ENCODE data around the gene S100A12. TPM values are rescaled to one million over a fixed set of nuclear protein-coding genes. Genes with fewer than 3 reads are reported as not detected.

S100A12 gene
- total RNA-seq, 1 experiment from 2014 or later: not detected

DNA sequence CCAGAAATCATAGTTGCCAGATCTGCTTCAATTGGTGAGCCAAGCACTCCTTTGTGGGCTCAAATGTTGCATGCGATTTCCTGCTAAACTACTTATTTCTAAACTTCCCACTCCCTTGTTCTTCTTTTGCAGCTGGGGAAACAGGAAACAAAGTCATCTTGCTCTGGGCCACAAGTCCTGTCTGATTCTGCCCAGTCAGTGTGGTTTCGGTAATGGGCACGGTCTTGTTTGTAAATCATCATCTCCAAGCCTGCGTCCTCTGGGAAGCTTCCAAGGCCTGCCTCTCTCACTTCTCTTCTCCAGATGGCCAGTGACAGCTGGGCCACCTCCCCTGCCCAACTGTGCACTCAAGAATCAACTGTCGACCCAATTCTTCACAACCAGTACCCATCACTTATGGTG lies 11.1 kb upstream of the S100A12 start:
- no peak overlapping the region for H3K56ac ChIP-seq (ENCODE audit: insufficient read length, low read depth, low read length)
- H4K20me1 ChIP-seq (ENCODE audit: control insufficient read depth, insufficient read depth, insufficient read length): no peaks in the 10 kb centered on the region
- no peak overlapping the region for H2BK20ac ChIP-seq (ENCODE audit: low read depth, low read length, poor library complexity, severe bottlenecking)
- no peak overlapping the region for H3K14ac ChIP-seq (ENCODE audit: insufficient read depth, low read length)
- H4K5ac ChIP-seq (ENCODE audit: insufficient read length, low read depth, low read length): no peak overlapping the region
- no peak overlapping the region for H3K27ac ChIP-seq (ENCODE audit: insufficient read length, low read depth, low read length)
- H3K9ac ChIP-seq (ENCODE audit: extremely low read depth, insufficient read length, low read length): no peak overlapping the region
- no CpG with 5 or more reads among the region's 5 CpGs for WGBS (ENCODE audit: extremely low coverage, insufficient read length, low lambda C conversion rate)
- Mint-ChIP-seq H3K27me3 (ENCODE audit: low read depth) (peaks cover 16% of the 10 kb centered on the region), H3K27ac (peak overlapping the region in 1 of 3 experiments; percentile 36; a peak in 1 of 7 replicates), H3K4me3 (no peak overlapping the region), H3K36me3 (ENCODE audit: insufficient read depth in 1 of 3, low read depth in 3 of 3) (no peaks in the 10 kb centered on the region), H3K4me1 (no peaks in the 10 kb centered on the region), H3K9me3 (peaks cover 3 to 12% of the 10 kb centered on the region in 2 experiments; a peak in 2 of 5 replicates)
- no peak overlapping the region for H3T11ph ChIP-seq (ENCODE audit: low read length)
- no peak overlapping the region for H4K8ac ChIP-seq (replicated peaks; ENCODE audit: insufficient read length, low read depth, low read length)
- H2AFZ ChIP-seq (ENCODE audit: low read length): no peak overlapping the region
- no peak overlapping the region for H3K18ac ChIP-seq (ENCODE audit: insufficient read length, low read depth, low read length)
- no peaks in the 10 kb centered on the region for H3K9me3 ChIP-seq (ENCODE audit: control insufficient read depth, low read depth, low read length)
- no peaks in the 10 kb centered on the region for H3K27me3 ChIP-seq (ENCODE audit: insufficient read depth, low read length)
- no peak overlapping the region for H4K91ac ChIP-seq (ENCODE audit: insufficient read length, low read depth, low read length)
- H2BK5ac ChIP-seq (ENCODE audit: insufficient read length, low read length): no peak overlapping the region
- H3K4me2 ChIP-seq (ENCODE audit: insufficient read depth, insufficient read length, low read length): no peak overlapping the region
- H2AK5ac ChIP-seq (ENCODE audit: insufficient read length, low read length): no peak overlapping the region
- no peaks in the 10 kb centered on the region for H3K79me2 ChIP-seq (ENCODE audit: insufficient read depth, low read length)
- H2BK12ac ChIP-seq (ENCODE audit: insufficient read length, low read depth, low read length): no peak overlapping the region
- no peaks in the 10 kb centered on the region for H3K79me1 ChIP-seq (ENCODE audit: insufficient read depth, low read depth, low read length, poor library complexity, severe bottlenecking)
- no peaks in the 10 kb centered on the region for H3K4me1 ChIP-seq (ENCODE audit: insufficient read depth, low read length)
- no peak overlapping the region for H2BK15ac ChIP-seq (ENCODE audit: low read depth, low read length)
- no peak for DNase-seq
- TF ChIP-seq CTCF (conservative IDR thresholded peaks at IDR 0.05): no peak
- no peak overlapping the region for H3K23ac ChIP-seq (ENCODE audit: insufficient read length, low read depth, low read length)
- H2BK120ac ChIP-seq (ENCODE audit: low read depth, low read length, poor library complexity, severe bottlenecking): no peak overlapping the region
- no peak overlapping the region for H3K4ac ChIP-seq (ENCODE audit: low read depth, low read length)
- no peaks in the 10 kb centered on the region for H3K23me2 ChIP-seq (ENCODE audit: insufficient read length, low read depth, low read length, poor library complexity, severe bottlenecking)

Data from H9 (cell line).